SK-N-MC (cell line): Measurements from ENCODE around the gene MTHFR.

Experiments
- DNase-seq: peaks from one replicate; pipeline ENCODE4 v3.0.0-alpha.2; 2011; ENCODE audit warnings: low read depth, low spot score
- H3K27ac ChIP-seq: fragments of 200-600 bp; sonication (generic); 2 replicates; pipeline ENCODE4 v1.5.1; 2016; ENCODE audit warnings: mixed run types
- H3K36me3 ChIP-seq: fragments of 200-600 bp; sonication (generic); 2 replicates; pipeline ENCODE4 v1.6.1; 2017; ENCODE audit warnings: antibody characterized with exemption, low read length, mixed read lengths; ENCODE audit not compliant: insufficient read depth
- H3K4me3 ChIP-seq: fragments of 200-600 bp; sonication (generic); 2 replicates; pipeline ENCODE4 v1.5.1; 2016
- H3K9ac ChIP-seq: fragments of 200-600 bp; sonication (generic); 2 replicates; pipeline ENCODE4 v1.8.0; 2017; ENCODE audit warnings: mixed run types, mixed read lengths; ENCODE audit not compliant: insufficient read length
- H3K9me3 ChIP-seq: fragments of 200-600 bp; sonication (generic); 2 replicates; pipeline ENCODE4 v1.6.1; 2017; ENCODE audit warnings: low read depth, mild to moderate bottlenecking, antibody characterized with exemption, low read length, moderate library complexity, mixed read lengths
- EZH2 ChIP-seq: fragments of 200-600 bp; sonication (generic); IDR thresholded peaks from one replicate; pipeline ENCODE4 v1.6.1; 2017; ENCODE audit warnings: antibody characterized with exemption
- FOXP2 ChIP-seq: optimal IDR thresholded peaks from 2 replicates; pipeline ENCODE3; 2011; ENCODE audit warnings: mild to moderate bottlenecking, moderate library complexity; ENCODE audit not compliant: insufficient read depth; ENCODE audit errors: extremely low read length, control extremely low read depth
- POLR2AphosphoS5 ChIP-seq: IDR thresholded peaks from 2 replicates; pipeline ENCODE4 v1.6.1; 2012; ENCODE audit warnings: mild to moderate bottlenecking, low read depth, low read length, borderline replicate concordance

Gene MTHFR

GRCh38 chr1:11802973-11803885 is 2.5 kb downstream of the MTHFR start:
- H3K9me3 ChIP-seq: no peaks in the 10 kb centered on the region
- TF ChIP-seq POLR2AphosphoS5 (no peak; the same call in 1 of the 2 replicates), EZH2 (no peak), FOXP2 (no peak)
- peak; percentile 10 for DNase-seq
- H3K4me3 ChIP-seq: peak overlapping the region; percentile 56
- no peak overlapping the region for H3K27ac ChIP-seq
- peak overlapping the region; percentile 29 for H3K9ac ChIP-seq
- H3K36me3 ChIP-seq: peaks cover 12% of the 10 kb centered on the region

DNA sequence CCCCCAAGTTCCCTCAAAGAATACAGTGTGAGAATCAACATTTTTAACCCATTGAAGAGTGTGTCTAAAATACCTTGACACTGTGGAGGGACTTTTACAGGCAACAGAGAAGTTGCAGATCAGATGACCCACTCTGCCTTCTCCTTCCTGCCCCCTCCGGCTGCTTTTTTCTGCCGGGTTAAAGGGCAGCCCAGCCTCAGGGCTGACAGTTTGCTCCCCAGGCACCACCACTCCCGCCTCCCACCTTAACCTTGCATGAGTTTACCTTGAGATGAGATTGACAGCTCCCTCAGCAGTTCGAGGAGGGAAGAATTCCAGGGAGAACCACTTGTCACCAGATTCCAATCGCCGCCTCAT is 3.2 kb downstream of the MTHFR start:
- H3K4me3 ChIP-seq: no peak overlapping the region
- H3K9me3 ChIP-seq: no peaks in the 10 kb centered on the region
- no peak overlapping the region for H3K27ac ChIP-seq
- H3K36me3 ChIP-seq: peaks cover 6% of the 10 kb centered on the region; the same call in 1 of the 2 replicates
- DNase-seq: no peak
- TF ChIP-seq FOXP2: no peak
- peak overlapping the region; percentile 5 for H3K9ac ChIP-seq

DNA sequence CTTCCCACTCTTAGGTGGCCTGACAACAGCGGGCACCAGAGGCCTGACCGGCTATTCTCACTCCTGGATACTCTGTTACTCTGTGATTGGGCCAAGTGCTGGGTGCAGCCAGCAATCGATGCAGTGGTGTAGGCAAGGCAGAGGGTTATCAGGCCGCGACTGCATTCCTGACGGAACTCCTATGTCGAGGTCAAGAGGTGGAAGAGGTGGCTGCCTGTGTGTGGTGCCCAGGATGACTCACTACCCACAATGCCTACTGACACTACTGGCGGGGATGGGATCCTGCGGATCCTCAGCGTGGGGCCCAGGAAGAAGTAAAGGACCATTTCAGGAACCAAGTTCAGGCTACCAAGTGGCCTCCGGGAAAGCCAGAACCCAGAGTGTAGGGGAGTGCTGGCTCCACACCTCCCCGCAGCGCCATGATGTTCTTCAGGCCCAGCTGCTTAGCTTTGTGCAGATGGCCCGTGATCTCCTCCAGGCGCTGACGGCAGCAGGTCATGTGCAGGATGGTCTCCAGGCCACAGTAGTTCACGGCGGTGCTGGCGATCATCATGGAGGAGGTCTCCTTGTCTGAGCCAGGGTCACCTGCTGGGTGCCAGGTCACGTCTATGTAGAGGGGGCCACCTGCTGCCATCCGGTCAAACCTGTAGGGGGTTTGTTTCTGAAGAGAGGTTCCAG is 4.9 kb downstream of the MTHFR start:
- H3K27ac ChIP-seq: no peak overlapping the region
- H3K36me3 ChIP-seq: no peaks in the 10 kb centered on the region
- H3K9ac ChIP-seq: no peak overlapping the region
- no peak overlapping the region for H3K4me3 ChIP-seq
- no peak for DNase-seq
- TF ChIP-seq EZH2: no peak
- TF ChIP-seq FOXP2: no peak
- no peak for TF ChIP-seq POLR2AphosphoS5
- H3K9me3 ChIP-seq: no peaks in the 10 kb centered on the region

DNA sequence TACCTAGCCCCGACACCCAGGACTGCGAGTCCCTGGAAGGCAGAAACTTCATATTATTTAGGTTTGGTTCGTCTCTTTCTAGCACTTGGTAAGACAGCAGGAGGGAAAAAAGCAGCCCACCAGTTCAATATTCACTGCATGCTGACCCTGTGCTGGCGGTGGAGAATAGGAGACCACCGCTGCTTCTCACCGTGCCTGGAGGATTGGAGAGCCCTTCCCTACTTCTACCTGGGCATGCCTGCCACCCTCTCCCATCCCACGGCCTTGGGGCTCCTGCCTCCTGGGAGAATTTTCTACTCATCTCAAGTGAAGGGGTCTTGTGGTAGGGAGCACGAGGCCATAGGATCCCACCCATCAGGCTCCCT is 5.4 kb downstream of the MTHFR start:
- no peak overlapping the region for H3K4me3 ChIP-seq
- no peaks in the 10 kb centered on the region for H3K36me3 ChIP-seq
- H3K9me3 ChIP-seq: no peaks in the 10 kb centered on the region
- no peak overlapping the region for H3K27ac ChIP-seq
- DNase-seq: no peak
- H3K9ac ChIP-seq: no peak overlapping the region
- TF ChIP-seq POLR2AphosphoS5: no peak
- no peak for TF ChIP-seq EZH2
- TF ChIP-seq FOXP2: no peak

- no peak overlapping the region for H3K9ac ChIP-seq
- H3K4me3 ChIP-seq: no peak overlapping the region
- no peaks in the 10 kb centered on the region for H3K36me3 ChIP-seq
- no peak overlapping the region for H3K27ac ChIP-seq
- no peak for DNase-seq
- H3K9me3 ChIP-seq: no peaks in the 10 kb centered on the region
- TF ChIP-seq EZH2: no peak
- TF ChIP-seq FOXP2: no peak
- TF ChIP-seq POLR2AphosphoS5: no peak
These were observed 5.9 kb downstream of the MTHFR start for GRCh38 chr1:11799896-11800295.

- no peak for DNase-seq
- H3K9me3 ChIP-seq: no peaks in the 10 kb centered on the region
- H3K36me3 ChIP-seq: no peaks in the 10 kb centered on the region
- TF ChIP-seq EZH2 (no peak), POLR2AphosphoS5 (no peak), FOXP2 (no peak)
- H3K27ac ChIP-seq: no peak overlapping the region
- H3K4me3 ChIP-seq: no peak overlapping the region
- no peak overlapping the region for H3K9ac ChIP-seq
These were observed 6.7 kb downstream of the MTHFR start for GRCh38 chr1:11799099-11799498.

DNA sequence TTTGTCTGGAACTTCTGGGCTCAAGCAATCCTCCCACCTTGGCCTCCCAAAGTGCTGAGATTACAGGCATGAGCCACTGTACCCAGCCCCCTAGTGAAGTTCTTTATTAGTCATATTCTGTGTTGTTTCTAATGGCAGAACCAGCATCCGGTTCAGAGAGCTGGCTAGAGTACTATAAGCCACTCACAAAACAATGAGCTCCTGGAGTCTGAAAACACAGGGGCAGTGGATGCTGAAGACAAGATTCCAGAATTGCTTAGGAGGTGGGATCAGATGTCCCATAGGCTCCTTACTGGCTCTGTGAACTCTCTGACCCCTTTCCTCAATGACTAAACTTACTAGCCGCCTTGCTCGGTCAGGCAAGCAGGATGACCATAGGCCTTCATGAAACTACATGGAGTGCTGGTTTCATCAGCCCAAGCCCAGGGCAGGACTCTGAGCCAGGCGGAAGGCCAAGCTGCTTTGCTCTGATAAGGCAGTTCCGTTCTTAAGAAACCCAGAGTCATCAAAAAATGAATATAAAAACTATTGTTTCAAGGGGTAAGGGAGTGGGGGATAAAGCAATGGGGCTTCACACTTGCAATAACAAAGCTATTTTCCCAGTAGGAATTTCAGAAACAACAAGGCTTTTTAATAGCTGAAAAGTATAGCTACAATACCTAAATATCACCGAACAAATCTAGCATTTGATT is 8.1 kb downstream of the MTHFR start:
- Histone ChIP-seq H3K27ac (no peak overlapping the region), H3K9me3 (no peaks in the 10 kb centered on the region), H3K4me3 (no peak overlapping the region), H3K9ac (no peak overlapping the region), H3K36me3 (no peaks in the 10 kb centered on the region)
- DNase-seq: no peak
- TF ChIP-seq FOXP2 (no peak), EZH2 (no peak), POLR2AphosphoS5 (no peak)

DNA sequence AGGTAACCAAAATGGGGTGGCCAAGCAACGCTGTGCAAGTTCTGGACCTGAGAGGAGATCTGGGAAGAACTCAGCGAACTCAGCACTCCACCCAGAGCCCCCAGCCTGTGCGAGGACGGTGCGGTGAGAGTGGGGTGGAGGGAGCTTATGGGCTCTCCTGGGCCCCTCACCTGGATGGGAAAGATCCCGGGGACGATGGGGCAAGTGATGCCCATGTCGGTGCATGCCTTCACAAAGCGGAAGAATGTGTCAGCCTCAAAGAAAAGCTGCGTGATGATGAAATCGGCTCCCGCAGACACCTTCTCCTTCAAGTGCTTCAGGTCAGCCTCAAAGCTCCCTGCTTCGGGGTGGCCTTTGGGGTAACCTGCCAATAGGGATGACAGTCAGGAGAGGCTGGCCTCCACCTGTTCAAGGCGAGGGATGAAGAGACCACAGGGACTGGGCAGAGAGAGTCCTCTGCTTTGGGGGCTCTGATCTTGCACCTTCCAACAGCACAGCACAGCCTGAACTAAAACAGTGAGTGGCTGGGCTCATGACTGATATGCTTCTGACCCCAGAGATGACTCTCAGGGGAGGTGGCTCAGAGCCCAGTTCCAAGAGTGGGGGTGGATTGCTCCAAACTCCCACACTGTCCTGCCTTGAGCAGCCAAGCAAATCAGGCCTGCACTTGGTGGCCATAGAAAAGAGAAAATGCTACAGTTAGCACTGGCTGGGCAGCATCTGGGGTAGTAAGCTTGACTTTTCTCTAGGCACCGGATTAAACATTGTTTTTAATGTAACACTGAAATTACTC is 9.5 kb downstream of the MTHFR start:
- Histone ChIP-seq H3K36me3 (no peaks in the 10 kb centered on the region), H3K9me3 (no peaks in the 10 kb centered on the region), H3K9ac (no peak overlapping the region), H3K4me3 (no peak overlapping the region), H3K27ac (no peak overlapping the region)
- DNase-seq: no peak
- TF ChIP-seq EZH2 (no peak), FOXP2 (no peak), POLR2AphosphoS5 (no peak)
